ENCODE data around the gene SH3PXD2A. TPM values are rescaled to one million over a fixed set of nuclear protein-coding genes. Genes with fewer than 3 reads are reported as not detected.
"Not testable (repeated sequence)": the region's sequence is repeated elsewhere in the genome, so short reads cannot be mapped to it uniquely, and the experiment has no call there.

The SH3PXD2A gene
- total and polyA plus RNA-seq, 3 experiments from 2014 or later: 0.48 to 8.0 (median 7.7) TPM

- no peak overlapping the region for H3K27ac ChIP-seq (ENCODE audit: low read depth, low read length)
- peaks cover 0 to 10% (median 2%) of the 10 kb centered on the region in 3 donors for H3K4me1 Mint-ChIP-seq
- H3K27ac Mint-ChIP-seq: peak overlapping the region in 1 of 8 donors; percentile 21
- H3K4me3 ChIP-seq (ENCODE audit: low read length): no peak overlapping the region
- H3K36me3 Mint-ChIP-seq: peaks cover 0 to 4% (median 2%) of the 10 kb centered on the region in 3 donors
- H3K27me3 Mint-ChIP-seq: peaks cover 0 to 6% of the 10 kb centered on the region in 2 donors
- H3K36me3 ChIP-seq (ENCODE audit: insufficient read depth, low read length): no peaks in the 10 kb centered on the region
- ChIA-PET POLR2A (no interaction called here), CTCF (no interaction called here)
- no peaks in the 10 kb centered on the region for H3K27me3 ChIP-seq (ENCODE audit: insufficient read depth, low read length, poor library complexity, severe bottlenecking)
- no peaks in the 10 kb centered on the region for H3K9me3 ChIP-seq (ENCODE audit: low read length)
- H3K4me3 Mint-ChIP-seq: no peak overlapping the region
- no peaks in the 10 kb centered on the region for H3K9me3 Mint-ChIP-seq
- no peak for DNase-seq
- no peaks in the 10 kb centered on the region for H3K4me1 ChIP-seq (ENCODE audit: insufficient read depth, low read length)
These were observed 218.4 kb downstream of the SH3PXD2A start for GRCh38 chr10:103637011-103637410.

GRCh38 chr10:103636492-103636891, 218.9 kb downstream of the SH3PXD2A start:
- no peak overlapping the region for H3K4me3 Mint-ChIP-seq
- Histone ChIP-seq H3K27me3 (ENCODE audit: insufficient read depth, low read length, poor library complexity, severe bottlenecking) (no peaks in the 10 kb centered on the region), H3K36me3 (ENCODE audit: insufficient read depth, low read length) (no peaks in the 10 kb centered on the region), H3K27ac (ENCODE audit: low read depth, low read length) (no peak overlapping the region), H3K9me3 (ENCODE audit: low read length) (no peaks in the 10 kb centered on the region), H3K4me1 (ENCODE audit: insufficient read depth, low read length) (no peaks in the 10 kb centered on the region), H3K4me3 (ENCODE audit: low read length) (no peak overlapping the region)
- H3K27me3 Mint-ChIP-seq: peaks cover 0 to 6% of the 10 kb centered on the region in 2 donors
- peaks cover 0 to 13% (median 2%) of the 10 kb centered on the region in 3 donors for H3K4me1 Mint-ChIP-seq
- H3K36me3 Mint-ChIP-seq: peaks cover 0 to 5% (median 2%) of the 10 kb centered on the region in 3 donors
- ChIA-PET POLR2A (no interaction called here), CTCF (no interaction called here)
- H3K27ac Mint-ChIP-seq: peak overlapping the region in 2 of 8 donors; percentile 21 to 61
- no peaks in the 10 kb centered on the region for H3K9me3 Mint-ChIP-seq
- no peak for DNase-seq

- Mint-ChIP-seq H3K4me3 (no peak overlapping the region), H3K36me3 (peaks cover 0 to 5% (median 0%) of the 10 kb centered on the region in 3 donors), H3K9me3 (no peaks in the 10 kb centered on the region), H3K4me1 (peaks cover 0 to 13% (median 2%) of the 10 kb centered on the region in 3 donors), H3K27ac (peak overlapping the region in 1 of 8 donors; percentile 22), H3K27me3 (peaks cover 0 to 6% of the 10 kb centered on the region in 2 donors)
- H3K27me3 ChIP-seq (ENCODE audit: insufficient read depth, low read length, poor library complexity, severe bottlenecking): no peaks in the 10 kb centered on the region
- H3K4me1 ChIP-seq (ENCODE audit: insufficient read depth, low read length): no peaks in the 10 kb centered on the region
- H3K4me3 ChIP-seq (ENCODE audit: low read length): no peak overlapping the region
- H3K36me3 ChIP-seq (ENCODE audit: insufficient read depth, low read length): no peaks in the 10 kb centered on the region
- no peak for DNase-seq
- CTCF ChIA-PET: no interaction called here
- POLR2A ChIA-PET: no interaction called here
- H3K9me3 ChIP-seq (ENCODE audit: low read length): no peaks in the 10 kb centered on the region
- H3K27ac ChIP-seq (ENCODE audit: low read depth, low read length): no peak overlapping the region
These were observed 219.8 kb downstream of the SH3PXD2A start for GRCh38 chr10:103635580-103635979.

GRCh38 chr10:103633846-103634245, 221.5 kb downstream of the SH3PXD2A start:
- H3K27me3 ChIP-seq (ENCODE audit: insufficient read depth, low read length, poor library complexity, severe bottlenecking): no peaks in the 10 kb centered on the region
- Mint-ChIP-seq H3K27ac (peak overlapping the region in 1 of 8 donors; percentile 52), H3K36me3 (peaks cover 0 to 3% (median 0%) of the 10 kb centered on the region in 3 donors), H3K27me3 (peaks cover 0 to 6% of the 10 kb centered on the region in 2 donors), H3K4me3 (no peak overlapping the region), H3K9me3 (no peaks in the 10 kb centered on the region), H3K4me1 (peaks cover 0 to 13% (median 2%) of the 10 kb centered on the region in 3 donors)
- no peaks in the 10 kb centered on the region for H3K4me1 ChIP-seq (ENCODE audit: insufficient read depth, low read length)
- no peak overlapping the region for H3K4me3 ChIP-seq (ENCODE audit: low read length)
- H3K27ac ChIP-seq (ENCODE audit: low read depth, low read length): no peak overlapping the region
- DNase-seq: no peak
- POLR2A ChIA-PET: interaction anchor here (0.6 kb wide), 1 partner anchor 44 kb away, joined by 5 read pairs; no protein-coding TSS in a partner anchor
- H3K9me3 ChIP-seq (ENCODE audit: low read length): no peaks in the 10 kb centered on the region
- CTCF ChIA-PET: no interaction called here
- no peaks in the 10 kb centered on the region for H3K36me3 ChIP-seq (ENCODE audit: insufficient read depth, low read length)

- H3K36me3 ChIP-seq (ENCODE audit: insufficient read depth, low read length); H3K27me3 ChIP-seq (ENCODE audit: insufficient read depth, low read length, poor library complexity, severe bottlenecking); H3K4me1 ChIP-seq (ENCODE audit: insufficient read depth, low read length); H3K9me3 Mint-ChIP-seq; H3K36me3 Mint-ChIP-seq; DNase-seq; H3K27me3 Mint-ChIP-seq; POLR2A ChIA-PET; H3K4me3 ChIP-seq (ENCODE audit: low read length); H3K27ac ChIP-seq (ENCODE audit: low read depth, low read length); H3K4me3 Mint-ChIP-seq; CTCF ChIA-PET; H3K9me3 ChIP-seq (ENCODE audit: low read length): not testable (repeated sequence)
- Mint-ChIP-seq H3K4me1 (peaks cover 0 to 13% (median 2%) of the 10 kb centered on the region in 3 donors), H3K27ac (peak overlapping the region in 5 of 8 donors; percentile 5 to 66 (median 52))
These were observed 222.5 kb downstream of the SH3PXD2A start for GRCh38 chr10:103632871-103633270.

- no peak for DNase-seq
- ChIA-PET POLR2A (no interaction called here), CTCF (no interaction called here)
- H3K36me3 Mint-ChIP-seq: peaks cover 0 to 9% (median 0%) of the 10 kb centered on the region in 3 donors
- no peaks in the 10 kb centered on the region for H3K9me3 Mint-ChIP-seq
- H3K27me3 Mint-ChIP-seq: peaks cover 0 to 5% of the 10 kb centered on the region in 2 donors
- H3K9me3 ChIP-seq (ENCODE audit: low read length): no peaks in the 10 kb centered on the region
- H3K4me1 Mint-ChIP-seq: peaks cover 0 to 13% (median 2%) of the 10 kb centered on the region in 3 donors
- H3K27me3 ChIP-seq (ENCODE audit: insufficient read depth, low read length, poor library complexity, severe bottlenecking): no peaks in the 10 kb centered on the region
- H3K27ac Mint-ChIP-seq: peak overlapping the region in 3 of 8 donors; percentile 52 to 73 (median 66)
- H3K4me3 ChIP-seq (ENCODE audit: low read length): no peak overlapping the region
- no peaks in the 10 kb centered on the region for H3K4me1 ChIP-seq (ENCODE audit: insufficient read depth, low read length)
- H3K4me3 Mint-ChIP-seq: no peak overlapping the region
- no peak overlapping the region for H3K27ac ChIP-seq (ENCODE audit: low read depth, low read length)
- no peaks in the 10 kb centered on the region for H3K36me3 ChIP-seq (ENCODE audit: insufficient read depth, low read length)
These were observed 223.1 kb downstream of the SH3PXD2A start for GRCh38 chr10:103632247-103632642.

- POLR2A ChIA-PET: no interaction called here
- no peak overlapping the region for H3K27ac Mint-ChIP-seq
These were observed 225.2 kb downstream of the SH3PXD2A start for GRCh38 chr10:103630156-103630555.

GRCh38 chr10:103629581-103629980, 225.8 kb downstream of the SH3PXD2A start:
- H3K27me3 Mint-ChIP-seq: peaks cover 0 to 7% of the 10 kb centered on the region in 2 donors
- Histone ChIP-seq H3K4me1 (ENCODE audit: insufficient read depth, low read length) (no peaks in the 10 kb centered on the region), H3K36me3 (ENCODE audit: insufficient read depth, low read length) (no peaks in the 10 kb centered on the region), H3K4me3 (ENCODE audit: low read length) (no peak overlapping the region), H3K9me3 (ENCODE audit: low read length) (no peaks in the 10 kb centered on the region), H3K27me3 (ENCODE audit: insufficient read depth, low read length, poor library complexity, severe bottlenecking) (no peaks in the 10 kb centered on the region), H3K27ac (ENCODE audit: low read depth, low read length) (no peak overlapping the region)
- H3K36me3 Mint-ChIP-seq: peaks cover 0 to 29% (median 0%) of the 10 kb centered on the region in 3 donors
- peaks cover 0 to 13% (median 2%) of the 10 kb centered on the region in 3 donors for H3K4me1 Mint-ChIP-seq
- H3K4me3 Mint-ChIP-seq: no peak overlapping the region
- no peak overlapping the region for H3K27ac Mint-ChIP-seq
- no peak for DNase-seq
- CTCF ChIA-PET: no interaction called here
- H3K9me3 Mint-ChIP-seq: no peaks in the 10 kb centered on the region
- POLR2A ChIA-PET: no interaction called here

More at GRCh38 chr10:103630156-103630555, 225.2 kb downstream of the SH3PXD2A start:
- H3K4me3 ChIP-seq (ENCODE audit: low read length): no peak overlapping the region
- Mint-ChIP-seq H3K36me3 (peaks cover 0 to 23% (median 0%) of the 10 kb centered on the region in 3 donors), H3K4me1 (peaks cover 0 to 13% (median 2%) of the 10 kb centered on the region in 3 donors), H3K9me3 (no peaks in the 10 kb centered on the region), H3K27me3 (peaks cover 0 to 3% of the 10 kb centered on the region in 2 donors), H3K4me3 (no peak overlapping the region)
- no peak overlapping the region for H3K27ac ChIP-seq (ENCODE audit: low read depth, low read length)
- H3K4me1 ChIP-seq (ENCODE audit: insufficient read depth, low read length): no peaks in the 10 kb centered on the region
- H3K9me3 ChIP-seq (ENCODE audit: low read length): no peaks in the 10 kb centered on the region
- no peaks in the 10 kb centered on the region for H3K27me3 ChIP-seq (ENCODE audit: insufficient read depth, low read length, poor library complexity, severe bottlenecking)
- CTCF ChIA-PET: no interaction called here
- no peak for DNase-seq
- H3K36me3 ChIP-seq (ENCODE audit: insufficient read depth, low read length): no peaks in the 10 kb centered on the region

Measured in CD8-positive, alpha-beta memory T cell (primary cell).